ENCODE measurements around the gene TMEM143. TPM values are rescaled to one million over a fixed set of nuclear protein-coding genes. Genes with fewer than 3 reads are reported as not detected.
A peak's percentile ranks its signal among the peaks of the same experiment; 100 is the strongest.
"Not testable (repeated sequence)": the region's sequence is repeated elsewhere in the genome, so short reads cannot be mapped to it uniquely, and the experiment has no call there.

Gene TMEM143
- polyA plus RNA-seq, 2 donors = 4.0 to 9.1 TPM

- not testable (repeated sequence) for H3K9me3 ChIP-seq (ENCODE audit: control insufficient read depth in 2 of 2, insufficient read depth in 1 of 2, low read depth in 1 of 2, low read length in 1 of 2); H3K4me3 ChIP-seq (ENCODE audit: low read depth in 1 of 2, low read length in 2 of 2); H3K36me3 ChIP-seq (ENCODE audit: control insufficient read depth in 2 of 2, insufficient read depth in 2 of 2, low read length in 1 of 2); H3K27ac ChIP-seq (ENCODE audit: low read depth in 2 of 2, low read length in 1 of 2)
- Histone ChIP-seq H3K4me1 (ENCODE audit: control insufficient read depth in 2 of 2, insufficient read depth in 2 of 2, low read length in 1 of 2) (peaks cover 7 to 11% of the 10 kb centered on the region in 2 donors), H3K27me3 (ENCODE audit: control insufficient read depth in 1 of 2, insufficient read depth in 2 of 2, low read length in 2 of 2) (peaks cover 0 to 17% of the 10 kb centered on the region in 2 donors)
- WGBS, 2 donors = 56 to 68% methylated on average over 1 of the region's 1 CpG
Observed at GRCh38 chr19:48392006-48392344, 28.2 kb upstream of the TMEM143 start.

- peak within 1 kb of the TSS; percentile 80 to 91 for H3K4me3 ChIP-seq (ENCODE audit: low read depth in 1 of 2, low read length in 2 of 2)
- no peaks in the 10 kb centered on the region for H3K9me3 ChIP-seq (ENCODE audit: control insufficient read depth in 2 of 2, insufficient read depth in 1 of 2, low read depth in 1 of 2, low read length in 1 of 2)
- WGBS, 2 donors = 4 to 5% methylated on average over 31 to 42 of the region's 42 CpGs
- peaks cover 0 to 17% of the 10 kb centered on the region in 2 donors for H3K27me3 ChIP-seq (ENCODE audit: control insufficient read depth in 1 of 2, insufficient read depth in 2 of 2, low read length in 2 of 2)
- peaks cover 7 to 11% of the 10 kb centered on the region in 2 donors for H3K4me1 ChIP-seq (ENCODE audit: control insufficient read depth in 2 of 2, insufficient read depth in 2 of 2, low read length in 1 of 2)
- H3K36me3 ChIP-seq (ENCODE audit: control insufficient read depth in 2 of 2, insufficient read depth in 2 of 2, low read length in 1 of 2) = peaks cover 7 to 10% of the 10 kb centered on the region in 2 donors
- H3K27ac ChIP-seq (ENCODE audit: low read depth in 2 of 2, low read length in 1 of 2) = peak within 1 kb of the TSS; percentile 69 to 93
Observed at GRCh38 chr19:48391100-48392005, 27.6 kb upstream of the TMEM143 start, which contains the start of gene KDELR1. Gene KDELR1, minus strand, starts transcription at chr19:48391551. Its CDS starts 193 bp downstream, at chr19:48391358.

- peaks cover 7 to 11% of the 10 kb centered on the region in 2 donors for H3K4me1 ChIP-seq (ENCODE audit: control insufficient read depth in 2 of 2, insufficient read depth in 2 of 2, low read length in 1 of 2)
- H3K27me3 ChIP-seq (ENCODE audit: control insufficient read depth in 1 of 2, insufficient read depth in 2 of 2, low read length in 2 of 2) = peaks cover 0 to 16% of the 10 kb centered on the region in 2 donors
- peaks cover 7 to 15% of the 10 kb centered on the region in 2 donors for H3K36me3 ChIP-seq (ENCODE audit: control insufficient read depth in 2 of 2, insufficient read depth in 2 of 2, low read length in 1 of 2)
- whole genome bisulfite sequencing, 2 donors = 3 to 5% methylated on average over 17 to 24 of the region's 24 CpGs
- peak overlapping the region; percentile 69 to 93 for H3K27ac ChIP-seq (ENCODE audit: low read depth in 2 of 2, low read length in 1 of 2)
- peak overlapping the region; percentile 80 to 91 for H3K4me3 ChIP-seq (ENCODE audit: low read depth in 1 of 2, low read length in 2 of 2)
- no peaks in the 10 kb centered on the region for H3K9me3 ChIP-seq (ENCODE audit: control insufficient read depth in 2 of 2, insufficient read depth in 1 of 2, low read depth in 1 of 2, low read length in 1 of 2)
Observed at GRCh38 chr19:48390188-48391099, 26.7 kb upstream of the TMEM143 start.

DNA sequence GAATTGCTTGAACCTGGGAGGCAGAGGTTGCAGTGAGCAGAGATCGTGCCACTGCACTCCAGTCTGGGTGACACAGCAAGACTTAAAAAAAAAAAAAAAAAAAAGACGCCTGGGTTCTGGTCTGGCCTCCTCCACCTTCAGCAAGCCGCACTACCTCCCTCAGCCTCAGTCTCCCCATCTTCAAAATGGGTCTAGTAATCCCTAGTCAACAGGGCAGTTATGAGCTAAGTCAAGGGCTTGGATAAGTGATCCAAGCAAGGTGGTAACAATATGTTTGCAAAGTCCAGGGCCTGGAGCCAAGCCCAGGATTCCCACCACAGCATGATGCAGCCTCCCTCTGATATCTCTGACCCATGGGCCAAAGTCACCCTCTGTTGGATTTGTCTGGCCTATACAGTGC, 23.2 kb upstream of the TMEM143 start:
- Histone ChIP-seq H3K4me1 (ENCODE audit: control insufficient read depth in 2 of 2, insufficient read depth in 2 of 2, low read length in 1 of 2) (peaks cover 2 to 4% of the 10 kb centered on the region in 2 donors), H3K9me3 (ENCODE audit: control insufficient read depth in 2 of 2, insufficient read depth in 1 of 2, low read depth in 1 of 2, low read length in 1 of 2) (no peaks in the 10 kb centered on the region), H3K27ac (ENCODE audit: low read depth in 2 of 2, low read length in 1 of 2) (no peak overlapping the region), H3K27me3 (ENCODE audit: control insufficient read depth in 1 of 2, insufficient read depth in 2 of 2, low read length in 2 of 2) (no peaks in the 10 kb centered on the region), H3K36me3 (ENCODE audit: control insufficient read depth in 2 of 2, insufficient read depth in 2 of 2, low read length in 1 of 2) (peaks cover 14 to 34% of the 10 kb centered on the region in 2 donors), H3K4me3 (ENCODE audit: low read depth in 1 of 2, low read length in 2 of 2) (no peak overlapping the region)
- WGBS, 2 donors = 93 to 100% methylated on average over 3 of the region's 3 CpGs

GRCh38 chr19:48385461-48386087, 21.8 kb upstream of the TMEM143 start:
- H3K27ac ChIP-seq (ENCODE audit: low read depth in 2 of 2, low read length in 1 of 2) = no peak overlapping the region
- H3K27me3 ChIP-seq (ENCODE audit: control insufficient read depth in 1 of 2, insufficient read depth in 2 of 2, low read length in 2 of 2) = no peaks in the 10 kb centered on the region
- peaks cover 14 to 34% of the 10 kb centered on the region in 2 donors for H3K36me3 ChIP-seq (ENCODE audit: control insufficient read depth in 2 of 2, insufficient read depth in 2 of 2, low read length in 1 of 2)
- H3K9me3 ChIP-seq (ENCODE audit: control insufficient read depth in 2 of 2, insufficient read depth in 1 of 2, low read depth in 1 of 2, low read length in 1 of 2) = no peaks in the 10 kb centered on the region
- no peak overlapping the region for H3K4me3 ChIP-seq (ENCODE audit: low read depth in 1 of 2, low read length in 2 of 2)
- 90 to 91% methylated on average over 7 of the region's 7 CpGs for WGBS, 2 donors
- H3K4me1 ChIP-seq (ENCODE audit: control insufficient read depth in 2 of 2, insufficient read depth in 2 of 2, low read length in 1 of 2) = peaks cover 0 to 4% of the 10 kb centered on the region in 2 donors

DNA sequence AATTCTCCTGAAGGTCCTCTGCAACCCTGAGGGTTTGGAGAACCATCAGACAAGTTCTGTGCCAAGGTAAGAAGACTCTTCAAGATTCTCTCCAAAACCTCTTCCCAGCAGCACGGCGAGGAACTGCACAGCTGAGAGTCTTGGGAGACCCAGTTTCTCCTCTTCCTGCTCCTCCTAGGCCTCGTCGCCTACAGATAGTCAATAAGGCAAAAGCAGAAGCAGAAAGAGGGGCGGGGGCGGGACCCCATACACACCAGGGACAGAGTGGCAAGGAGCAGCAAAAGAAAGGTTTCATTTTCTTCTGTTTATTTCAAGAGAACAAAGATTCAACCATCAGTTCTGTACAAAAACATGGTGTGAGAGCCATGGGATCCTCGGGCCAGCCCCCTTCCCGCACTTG, 18.5 kb upstream of the TMEM143 start:
- Histone ChIP-seq H3K9me3 (ENCODE audit: control insufficient read depth in 2 of 2, insufficient read depth in 1 of 2, low read depth in 1 of 2, low read length in 1 of 2) (no peaks in the 10 kb centered on the region), H3K27me3 (ENCODE audit: control insufficient read depth in 1 of 2, insufficient read depth in 2 of 2, low read length in 2 of 2) (no peaks in the 10 kb centered on the region), H3K4me3 (ENCODE audit: low read depth in 1 of 2, low read length in 2 of 2) (no peak overlapping the region), H3K36me3 (ENCODE audit: control insufficient read depth in 2 of 2, insufficient read depth in 2 of 2, low read length in 1 of 2) (peaks cover 6 to 30% of the 10 kb centered on the region in 2 donors), H3K4me1 (ENCODE audit: control insufficient read depth in 2 of 2, insufficient read depth in 2 of 2, low read length in 1 of 2) (no peaks in the 10 kb centered on the region), H3K27ac (ENCODE audit: low read depth in 2 of 2, low read length in 1 of 2) (no peak overlapping the region)
- 95 to 96% methylated on average over 8 of the region's 8 CpGs for WGBS, 2 donors

GRCh38 chr19:48381178-48381950, 17.6 kb upstream of the TMEM143 start:
- 87 to 88% methylated on average over 11 of the region's 11 CpGs for WGBS, 2 donors
- Histone ChIP-seq H3K27ac (ENCODE audit: low read depth in 2 of 2, low read length in 1 of 2) (no peak overlapping the region), H3K9me3 (ENCODE audit: control insufficient read depth in 2 of 2, insufficient read depth in 1 of 2, low read depth in 1 of 2, low read length in 1 of 2) (no peaks in the 10 kb centered on the region), H3K27me3 (ENCODE audit: control insufficient read depth in 1 of 2, insufficient read depth in 2 of 2, low read length in 2 of 2) (no peaks in the 10 kb centered on the region), H3K4me1 (ENCODE audit: control insufficient read depth in 2 of 2, insufficient read depth in 2 of 2, low read length in 1 of 2) (no peaks in the 10 kb centered on the region), H3K36me3 (ENCODE audit: control insufficient read depth in 2 of 2, insufficient read depth in 2 of 2, low read length in 1 of 2) (peaks cover 6 to 24% of the 10 kb centered on the region in 2 donors), H3K4me3 (ENCODE audit: low read depth in 1 of 2, low read length in 2 of 2) (no peak overlapping the region)

DNA sequence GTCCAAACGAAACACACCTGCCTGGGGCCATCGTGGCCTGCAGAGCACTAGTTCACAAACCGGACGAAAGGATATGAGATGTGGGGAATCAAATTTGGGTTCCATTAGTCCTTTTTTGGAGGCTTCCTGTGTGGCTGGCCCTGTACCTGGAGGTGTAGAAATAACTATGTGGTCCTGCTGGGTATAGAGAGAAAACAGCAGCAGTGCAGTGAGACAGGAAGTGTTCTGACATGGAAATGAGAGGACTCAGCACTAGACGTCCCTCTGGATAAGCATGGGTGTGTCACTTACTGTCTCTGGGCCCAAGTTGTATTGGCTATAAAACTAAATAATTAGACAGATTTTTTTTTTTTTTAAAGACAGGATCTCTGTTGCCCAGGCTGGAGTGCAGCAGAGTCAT, 15.3 kb upstream of the TMEM143 start:
- Histone ChIP-seq H3K9me3 (ENCODE audit: control insufficient read depth in 2 of 2, insufficient read depth in 1 of 2, low read depth in 1 of 2, low read length in 1 of 2) (peaks cover 0 to 3% of the 10 kb centered on the region in 2 donors), H3K27me3 (ENCODE audit: control insufficient read depth in 1 of 2, insufficient read depth in 2 of 2, low read length in 2 of 2) (no peaks in the 10 kb centered on the region), H3K27ac (ENCODE audit: low read depth in 2 of 2, low read length in 1 of 2) (no peak overlapping the region), H3K36me3 (ENCODE audit: control insufficient read depth in 2 of 2, insufficient read depth in 2 of 2, low read length in 1 of 2) (peaks cover 3 to 10% of the 10 kb centered on the region in 2 donors), H3K4me3 (ENCODE audit: low read depth in 1 of 2, low read length in 2 of 2) (no peak overlapping the region), H3K4me1 (ENCODE audit: control insufficient read depth in 2 of 2, insufficient read depth in 2 of 2, low read length in 1 of 2) (no peaks in the 10 kb centered on the region)
- 75 to 81% methylated on average over 5 of the region's 5 CpGs for WGBS, 2 donors
